PC-9 (cell line): ENCODE measurements around the gene ANKFY1. TPM values are rescaled to one million over a fixed set of nuclear protein-coding genes. Genes with fewer than 3 reads are reported as not detected.

ENCODE experiments used
- BruUV-seq: library from RNA; stranded (reverse); fragments of 400-500 nt; replicated peaks from 2 replicates; lab custom pipeline; 2021; lab: Mats Ljungman, UMichigan
- CTCF ChIA-PET: fragments of 300-600 bp; sonication (Branson Sonifier 250); formaldehyde crosslinking; loops from one replicate; lab custom pipeline; 2022; ENCODE audit warnings: antibody characterized with exemption; lab: Charles Lee
- POLR2A ChIA-PET: fragments of 300-600 bp; sonication (Branson Sonifier 250); formaldehyde crosslinking; loops from one replicate; lab custom pipeline; 2022; ENCODE audit warnings: antibody characterized with exemption; ENCODE audit not compliant: unreplicated experiment; lab: Charles Lee
- DNase-seq, 2 experiments: peaks; one replicate each; pipeline versions ENCODE4 v3.0.0 to v3.0.0-alpha.2; 2015 to 2022; ENCODE audit warnings: mixed read lengths in 1 of 2
- H2AFZ ChIP-seq: fragments of 200-600 bp; sonication (generic); 2 replicates; pipeline ENCODE4 v1.8.1; 2017; ENCODE audit warnings: antibody characterized with exemption
- H3F3A ChIP-seq: fragments of 200-600 bp; sonication (generic); 2 replicates; pipeline ENCODE4 v1.8.1; 2017; ENCODE audit warnings: antibody characterized with exemption, mild to moderate bottlenecking, low read depth; ENCODE audit not compliant: insufficient read depth
- H3K27ac ChIP-seq: fragments of 200-600 bp; sonication (generic); 2 replicates; pipeline ENCODE4 v1.6.1; 2016; ENCODE audit warnings: mixed run types
- H3K27me3 ChIP-seq: fragments of 200-600 bp; sonication (generic); 2 replicates; pipeline ENCODE4 v1.6.1; 2016; ENCODE audit warnings: low read depth, mixed run types; ENCODE audit not compliant: insufficient read depth
- H3K36me3 ChIP-seq: fragments of 200-600 bp; sonication (generic); 2 replicates; pipeline ENCODE4 v1.6.1; 2016; ENCODE audit warnings: low read depth, mixed run types
- H3K4me1 ChIP-seq: fragments of 200-600 bp; sonication (generic); replicated peaks from 2 replicates; pipeline ENCODE4 v1.6.1; 2016; ENCODE audit warnings: mixed run types; ENCODE audit not compliant: insufficient read depth
- H3K4me2 ChIP-seq: fragments of 200-600 bp; sonication (generic); 2 replicates; pipeline ENCODE4 v1.6.1; 2017; ENCODE audit warnings: mixed run types
- H3K4me3 ChIP-seq: fragments of 200-600 bp; sonication (generic); 2 replicates; pipeline ENCODE4 v1.6.1; 2016; ENCODE audit warnings: mixed run types
- H3K79me2 ChIP-seq: fragments of 200-600 bp; sonication (generic); 2 replicates; pipeline ENCODE4 v1.6.1; 2017; ENCODE audit warnings: low read depth, mixed run types
- H3K9me2 ChIP-seq: fragments of 200-600 bp; sonication (generic); 2 replicates; pipeline ENCODE4 v1.8.1; 2017; ENCODE audit warnings: mild to moderate bottlenecking; ENCODE audit not compliant: insufficient read depth
- H3K9me3 ChIP-seq: fragments of 200-600 bp; sonication (generic); 2 replicates; pipeline ENCODE4 v1.8.1; 2016; ENCODE audit warnings: low read depth; ENCODE audit not compliant: insufficient read depth
- H4K20me1 ChIP-seq: fragments of 200-600 bp; sonication (generic); 2 replicates; pipeline ENCODE4 v1.8.1; 2017; ENCODE audit not compliant: insufficient read depth
- CTCF ChIP-seq: fragments of 200-600 bp; sonication (generic); conservative IDR thresholded peaks from 2 replicates; pipeline ENCODE4 v1.6.1; 2017; ENCODE audit warnings: mixed run types, antibody characterized with exemption, mild to moderate bottlenecking, moderate library complexity
- EZH2 ChIP-seq: fragments of 200-600 bp; sonication (generic); IDR thresholded peaks from 2 replicates; pipeline ENCODE4 v1.8.0; 2017; ENCODE audit warnings: antibody characterized with exemption, low read depth
- intact Hi-C: fragments of 100-400 bp; cut with micrococcal nuclease; formaldehyde crosslinking; loops from one replicate; pipeline ENCODE4 v1.10.0; 2022; ENCODE audit not compliant: unreplicated experiment
- total RNA-seq: library from RNA; stranded (reverse); gene quantifications from 2 replicates; pipeline ENCODE4 v1.2.3, GENCODE V29; 2021

ANKFY1 gene
- total RNA-seq, 1 experiment from 2014 or later, result 63.9 TPM

- intact Hi-C loops, result no loop called here
- no peak overlapping the region for H3K27ac ChIP-seq
- H3K36me3 ChIP-seq, result 0 out of 2 replicates have a peak, but pooled peaks cover 34% of the 10 kb centered on the region
- no peak overlapping the region for H2AFZ ChIP-seq
- H3K4me2 ChIP-seq, result no peak overlapping the region
- no peaks in the 10 kb centered on the region for H3K9me3 ChIP-seq
- DNase-seq, result no peak
- H3K9me2 ChIP-seq, result no peaks in the 10 kb centered on the region
- BruUV-seq, result no TSS peak
- no peaks in the 10 kb centered on the region for H3K27me3 ChIP-seq
- no peak overlapping the region for H3K4me3 ChIP-seq
- CTCF ChIA-PET, result no interaction called here
- no peaks in the 10 kb centered on the region for H3F3A ChIP-seq
- POLR2A ChIA-PET, result no interaction called here
- H3K79me2 ChIP-seq, result no peaks in the 10 kb centered on the region
- no peaks in the 10 kb centered on the region; the same call in 1 of the 2 replicates for H4K20me1 ChIP-seq
- TF ChIP-seq EZH2 (no peak), CTCF (no peak)
- H3K4me1 ChIP-seq, result no peaks in the 10 kb centered on the region
Observed at GRCh38 chr17:4173781-4174180, 90.0 kb downstream of the ANKFY1 start.

GRCh38 chr17:4172356-4172755 is 91.4 kb downstream of the ANKFY1 start:
- intact Hi-C loops, result no loop called here
- no peak for DNase-seq
- Histone ChIP-seq H3K36me3 (0 out of 2 replicates have a peak, but pooled peaks cover 32% of the 10 kb centered on the region), H3K4me1 (no peaks in the 10 kb centered on the region), H3F3A (no peaks in the 10 kb centered on the region), H3K9me3 (no peaks in the 10 kb centered on the region), H3K9me2 (no peaks in the 10 kb centered on the region), H2AFZ (no peak overlapping the region), H3K4me2 (no peak overlapping the region), H4K20me1 (no peaks in the 10 kb centered on the region; the same call in 1 of the 2 replicates), H3K27ac (no peak overlapping the region), H3K4me3 (no peak overlapping the region), H3K79me2 (no peaks in the 10 kb centered on the region), H3K27me3 (no peaks in the 10 kb centered on the region)
- ChIA-PET CTCF (no interaction called here), POLR2A (no interaction called here)
- TF ChIP-seq EZH2 (no peak), CTCF (no peak)
- BruUV-seq, result no TSS peak

- H3K9me2 ChIP-seq, result no peaks in the 10 kb centered on the region
- intact Hi-C loops, result no loop called here
- no peak for TF ChIP-seq EZH2
- no peak for TF ChIP-seq CTCF
- H3K4me3 ChIP-seq, result no peak overlapping the region
- no peak overlapping the region for H3K27ac ChIP-seq
- no peaks in the 10 kb centered on the region for H3K9me3 ChIP-seq
- H3K4me1 ChIP-seq, result no peaks in the 10 kb centered on the region
- ChIA-PET CTCF (no interaction called here), POLR2A (no interaction called here)
- H4K20me1 ChIP-seq, result no peaks in the 10 kb centered on the region; the same call in 1 of the 2 replicates
- BruUV-seq, result no TSS peak
- H2AFZ ChIP-seq, result no peak overlapping the region
- H3K79me2 ChIP-seq, result no peaks in the 10 kb centered on the region
- H3K4me2 ChIP-seq, result no peak overlapping the region
- no peaks in the 10 kb centered on the region for H3F3A ChIP-seq
- 0 out of 2 replicates have a peak, but pooled peaks cover 24% of the 10 kb centered on the region for H3K36me3 ChIP-seq
- no peak for DNase-seq
- no peaks in the 10 kb centered on the region for H3K27me3 ChIP-seq
Observed at GRCh38 chr17:4170639-4171280, 93.0 kb downstream of the ANKFY1 start.
